GM18507 (cell line): ENCODE measurements around the gene PNMA5.
"Not testable (repeated sequence)": the region's sequence is repeated elsewhere in the genome, so short reads cannot be mapped to it uniquely, and the experiment has no call there.

Source experiments
- DNase-seq: peaks from one replicate; pipeline ENCODE4 v3.0.0; 2011; ENCODE audit warnings: low read depth; ENCODE audit not compliant: insufficient read length; ENCODE audit errors: extremely low spot score
- FAIRE-seq: peaks from 2 replicates; lab custom pipeline; 2011; peaks lifted over from hg19 to GRCh38; lab: Jason Lieb, UNC

PNMA5 gene

DNA sequence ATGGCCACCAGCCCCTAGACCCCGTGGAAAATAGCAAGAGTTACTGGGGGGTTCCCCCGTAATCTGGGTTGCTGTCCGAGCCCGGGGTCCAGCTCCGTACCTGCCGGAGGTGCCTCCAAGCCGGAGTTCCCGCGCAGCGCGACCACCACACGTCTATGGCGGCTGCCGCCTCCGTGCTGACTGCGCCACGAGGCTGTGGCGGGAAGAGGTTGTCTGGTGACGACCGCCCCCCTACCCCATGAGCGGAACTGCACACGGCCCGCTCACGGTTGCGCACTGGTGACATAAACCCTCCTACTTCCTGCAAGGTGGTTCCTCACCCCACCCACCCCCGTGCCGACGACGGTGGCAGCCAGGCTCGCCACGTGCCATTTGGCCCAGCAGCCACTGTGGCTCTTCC lies at the start of gene PNMA5:
PNMA5 (minus strand) TSS at position 184 of the 400 bp plus-strand sequence. CDS start 2,518 bp downstream, outside the sequence.
- DNase-seq, result no peak
- FAIRE-seq, result no peak

DNA sequence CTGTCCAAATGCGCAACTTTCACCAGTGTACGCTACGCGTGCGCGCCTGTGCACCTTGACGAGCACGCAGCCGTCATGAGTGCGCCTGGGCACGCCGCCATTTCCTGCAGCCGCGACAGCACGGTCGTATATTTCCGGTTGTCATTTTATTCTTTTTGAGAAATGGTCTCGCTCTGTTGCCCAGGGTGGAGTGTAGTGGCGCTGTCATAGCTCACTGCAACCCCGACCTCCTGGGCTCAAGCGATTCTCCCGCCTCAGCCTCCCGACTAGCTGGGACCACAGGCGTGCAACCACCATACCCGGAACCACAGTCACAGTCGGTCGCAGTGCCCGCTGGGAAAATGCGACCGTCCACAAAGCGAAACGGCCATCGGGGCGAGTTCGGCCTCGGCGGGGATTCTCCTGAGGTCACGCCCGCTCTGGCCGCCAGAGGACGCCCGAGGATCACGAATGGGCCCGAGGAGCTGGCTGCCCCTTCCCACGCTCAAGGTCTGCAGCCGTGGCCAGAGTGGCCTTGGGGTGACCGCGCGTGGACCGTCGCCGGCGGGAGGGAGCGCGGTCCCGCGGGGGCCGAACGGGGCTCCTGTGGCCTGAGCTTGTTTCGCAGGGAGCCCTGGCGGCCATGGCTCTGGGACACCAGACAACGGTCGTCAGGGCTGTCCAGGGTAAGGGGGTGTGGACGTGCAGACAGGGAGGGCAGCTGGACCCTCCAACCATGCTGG lies 38.6 kb upstream of the PNMA5 start:
- FAIRE-seq (peak; percentile 97), DNase-seq (peak; percentile 68)

DNA sequence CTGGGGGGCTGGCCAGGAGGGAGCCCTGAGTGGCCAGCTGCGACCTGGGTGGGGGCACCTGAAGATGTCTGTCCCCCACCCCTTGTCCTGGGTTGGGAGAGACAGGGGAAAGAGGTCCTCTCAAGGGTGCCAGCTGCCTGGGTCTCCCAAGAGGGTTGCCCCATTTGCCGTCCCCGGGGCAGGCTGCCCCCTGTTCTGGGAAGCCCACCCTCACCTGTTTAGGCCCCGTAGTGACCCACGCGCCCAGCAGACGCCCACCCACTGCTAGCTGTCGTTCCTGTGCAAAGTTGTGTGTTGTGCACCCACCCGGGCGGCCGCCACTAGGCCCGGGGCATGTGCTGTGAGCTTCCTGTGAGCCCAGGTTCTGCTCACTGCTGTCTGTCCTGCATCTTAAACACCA lies 36.9 kb upstream of the PNMA5 start:
- DNase-seq, result no peak
- FAIRE-seq, result no peak

DNA sequence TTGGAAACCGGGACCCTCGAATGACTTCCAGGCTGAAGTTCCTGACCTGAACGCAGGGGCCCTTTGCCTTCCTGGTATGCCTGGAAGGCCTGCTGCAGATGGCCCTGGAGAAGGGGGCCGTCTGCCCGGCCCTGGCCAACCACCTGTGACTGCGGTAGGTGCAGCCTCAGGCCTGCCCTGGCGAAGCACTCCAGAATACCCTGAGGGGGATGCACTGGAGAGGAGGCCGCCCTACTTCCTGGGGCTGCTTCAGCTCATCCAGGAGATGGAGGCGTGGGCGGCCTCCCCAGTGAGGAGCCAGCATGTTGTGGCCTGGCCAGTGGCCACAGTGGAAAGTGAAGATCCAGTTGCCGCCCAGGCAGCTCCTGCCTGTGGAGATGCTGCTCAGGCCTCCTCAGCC lies 36.0 kb upstream of the PNMA5 start:
- FAIRE-seq, result no peak

DNA sequence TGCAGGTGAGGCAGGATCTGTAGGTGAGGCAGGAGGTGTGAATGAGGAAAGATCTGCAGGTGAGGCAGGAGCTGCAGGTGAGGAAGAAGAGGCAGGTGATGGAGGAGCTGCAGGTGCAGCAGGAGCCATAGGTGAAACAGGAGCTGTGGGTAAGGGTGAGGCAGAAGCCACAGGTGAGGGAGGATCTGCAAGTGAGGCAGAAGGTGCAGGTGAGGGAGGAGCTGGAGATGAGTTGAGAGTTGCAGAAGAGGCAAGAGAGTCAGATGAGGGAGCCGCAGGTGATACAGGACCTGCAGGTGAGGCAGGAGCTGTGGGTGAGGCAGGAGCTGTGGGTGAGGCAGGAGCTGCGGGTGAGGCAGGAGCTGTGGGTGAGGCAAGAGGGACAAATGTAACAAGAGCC lies 35.2 kb upstream of the PNMA5 start:
- FAIRE-seq, result no peak
- DNase-seq, result no peak

More for the DNA sequence above, 36.0 kb upstream of the PNMA5 start:
- DNase-seq, result no peak

DNA sequence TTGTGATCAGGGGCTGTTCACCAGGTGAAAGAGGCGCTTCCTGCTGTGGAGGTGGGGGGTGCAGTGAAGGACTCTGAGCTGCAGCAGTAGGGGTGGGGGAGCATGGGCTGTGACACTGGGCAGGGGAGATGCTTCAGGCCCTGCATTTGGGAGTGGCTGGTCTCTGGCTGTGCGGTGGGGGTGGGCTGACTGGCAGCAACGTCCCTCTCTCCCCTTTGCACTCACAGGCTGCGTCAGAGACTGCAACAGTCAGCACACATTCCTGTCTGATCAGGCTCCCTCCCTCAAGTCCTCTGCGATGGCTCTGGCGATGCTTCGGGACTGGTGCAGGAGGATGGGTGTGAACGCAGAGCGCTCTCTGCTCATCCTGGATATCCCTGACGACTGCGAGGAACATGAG lies 34.6 kb upstream of the PNMA5 start:
- peak; percentile 55 for FAIRE-seq
- not testable (repeated sequence) for DNase-seq

DNA sequence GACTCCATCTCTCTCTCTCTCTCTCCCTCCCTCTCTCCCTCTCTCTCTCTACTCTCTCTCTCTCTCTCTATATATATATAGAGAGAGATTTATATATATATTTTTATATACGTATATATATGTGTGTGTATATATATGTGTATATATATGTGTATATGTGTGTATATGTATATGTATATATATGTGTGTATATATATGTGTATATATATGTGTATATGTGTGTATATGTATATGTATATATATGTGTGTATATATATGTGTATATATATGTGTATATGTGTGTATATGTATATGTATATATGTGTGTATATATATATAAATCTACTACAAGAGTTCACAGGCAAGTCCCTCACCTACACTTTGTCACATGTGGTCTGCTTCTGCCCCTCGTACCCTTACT lies 32.6 kb upstream of the PNMA5 start:
- DNase-seq, FAIRE-seq: not testable (repeated sequence)

DNA sequence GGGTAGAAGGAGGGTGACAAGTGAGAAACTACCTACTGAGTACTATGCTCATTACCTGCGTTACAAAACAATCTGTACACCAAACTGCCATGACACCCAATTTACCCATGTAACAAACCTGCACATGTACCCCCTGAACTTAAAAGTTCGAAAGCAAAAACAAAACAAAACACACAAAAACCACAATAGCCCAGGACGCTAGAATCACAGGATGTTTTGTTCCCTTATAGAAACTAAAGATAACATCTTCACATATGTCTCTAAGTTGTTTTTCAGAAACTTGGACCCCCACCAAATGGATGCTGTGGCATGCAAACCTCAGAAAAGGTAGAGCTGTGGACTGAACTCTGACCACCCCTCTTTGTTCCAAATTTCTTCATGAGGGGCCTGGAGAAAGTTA lies 25.2 kb upstream of the PNMA5 start:
- DNase-seq (no peak), FAIRE-seq (no peak)

DNA sequence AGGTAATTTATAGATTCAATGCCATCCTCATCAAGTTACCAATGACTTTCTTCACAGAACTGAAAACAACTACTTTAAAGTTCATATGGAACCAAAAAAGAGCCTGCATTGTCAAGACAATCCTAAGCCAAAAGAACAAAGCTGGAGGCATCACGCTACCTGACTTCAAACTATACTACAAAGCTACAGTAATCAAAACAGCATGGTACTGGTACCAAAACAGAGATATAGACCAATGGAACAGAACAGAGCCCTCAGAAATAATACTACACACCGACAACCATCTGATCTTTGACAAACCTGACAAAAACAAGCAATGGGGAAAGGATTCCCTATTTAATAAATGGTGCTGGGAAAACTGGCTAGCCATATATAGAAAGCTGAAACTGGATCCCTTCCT lies 23.3 kb upstream of the PNMA5 start:
- not testable (repeated sequence) for DNase-seq, FAIRE-seq

DNA sequence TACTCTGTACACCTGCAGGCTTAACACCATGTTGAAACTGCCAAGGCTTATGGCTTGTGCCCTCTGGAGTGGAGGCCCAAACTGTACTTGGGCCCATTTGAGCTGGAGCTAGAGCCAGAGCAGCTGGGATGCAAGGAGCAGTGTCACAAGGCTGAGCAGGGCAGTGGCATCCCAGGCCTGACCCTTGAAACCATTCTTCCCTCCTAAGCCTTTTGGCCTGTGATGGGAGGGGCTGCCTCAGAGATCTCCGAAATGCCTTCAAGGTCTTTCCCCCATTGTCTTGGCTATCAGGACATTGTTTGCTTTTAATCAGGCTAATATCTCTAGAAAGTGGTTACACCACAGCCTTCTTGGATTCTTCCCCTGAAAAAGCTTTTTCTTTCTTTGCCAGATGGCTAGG lies 10.9 kb upstream of the PNMA5 start:
- DNase-seq (no peak), FAIRE-seq (no peak)

DNA sequence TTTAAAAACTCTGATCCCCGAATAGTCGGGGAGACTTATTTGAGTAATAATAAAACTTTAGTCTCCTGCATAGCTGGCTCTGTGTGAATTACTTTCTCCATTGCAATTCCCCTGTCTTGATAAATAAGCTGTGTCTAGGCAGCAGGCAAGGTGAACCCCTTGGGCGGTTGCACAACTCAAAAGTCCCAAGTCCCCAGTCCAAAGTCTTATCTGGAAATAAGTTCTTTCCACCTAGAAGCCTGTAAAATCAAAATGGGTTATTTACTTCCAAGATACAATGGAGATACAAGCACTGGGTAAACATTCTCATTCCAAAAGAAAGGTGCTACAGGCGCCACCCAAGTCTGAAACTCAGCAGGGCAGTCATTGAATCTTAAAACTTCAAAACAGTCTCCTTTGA lies 10.1 kb upstream of the PNMA5 start:
- DNase-seq (no peak), FAIRE-seq (no peak)

DNA sequence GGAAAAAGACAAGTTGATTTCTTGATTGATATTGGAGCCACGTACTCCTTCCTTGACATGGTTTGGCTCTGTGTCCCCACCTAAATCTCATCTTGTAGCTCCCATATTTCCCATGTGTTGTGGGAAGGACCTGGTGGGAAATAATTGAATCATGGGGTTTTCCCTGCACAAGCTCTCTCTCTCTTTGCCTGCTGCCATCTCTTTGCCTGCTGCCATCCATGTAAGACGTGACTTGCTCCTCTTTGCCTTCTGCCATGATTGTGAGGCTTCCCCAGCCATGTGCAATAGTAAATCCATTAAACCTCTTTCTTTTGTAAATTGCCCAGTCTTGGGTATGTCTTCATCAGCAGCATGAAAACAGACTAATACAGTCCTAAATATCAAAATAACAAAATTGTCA lies 8.3 kb upstream of the PNMA5 start:
- FAIRE-seq, result not testable (repeated sequence)

DNA sequence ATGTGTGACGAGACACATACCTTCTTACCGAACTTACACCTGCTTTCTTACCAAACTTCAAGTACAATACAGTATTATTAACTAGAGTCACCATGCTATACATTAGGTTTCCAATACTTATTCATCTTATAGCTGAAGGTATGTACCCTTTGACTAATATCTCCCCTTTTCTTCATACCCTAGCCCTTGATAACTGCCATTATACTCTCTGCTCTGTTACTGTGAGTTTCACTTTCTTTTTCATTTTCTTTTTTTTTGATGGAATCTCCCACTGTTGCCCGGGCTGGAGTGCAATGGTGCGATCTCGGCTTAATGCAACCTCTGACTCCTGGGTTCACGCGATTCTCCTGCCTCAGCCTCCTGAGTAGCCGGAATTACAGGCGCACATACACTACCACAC lies 3.4 kb upstream of the PNMA5 start:
- no peak for DNase-seq
- peak; percentile 36 for FAIRE-seq

More for the DNA sequence above, 8.3 kb upstream of the PNMA5 start:
- DNase-seq, result not testable (repeated sequence)

DNA sequence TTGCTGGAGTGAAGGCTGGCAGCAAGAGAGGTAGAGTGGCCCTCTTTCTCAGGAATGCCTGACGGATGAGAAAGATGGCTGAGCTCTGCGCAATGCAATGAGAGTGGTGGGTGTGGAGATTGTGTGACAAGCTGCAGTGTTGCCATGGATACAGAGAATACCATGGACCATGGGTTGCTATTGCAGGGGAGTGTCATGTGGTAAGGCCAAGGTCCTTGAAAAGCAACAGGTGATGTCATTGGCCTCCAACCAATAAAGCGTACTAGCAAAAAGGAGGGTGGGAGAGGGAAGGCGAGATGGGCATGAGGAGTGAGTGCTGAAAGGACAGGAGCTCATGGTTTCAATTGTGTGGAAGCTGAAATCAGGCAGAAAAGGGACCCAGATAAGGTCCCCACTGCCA lies 1.8 kb downstream of the PNMA5 start:
- no peak for DNase-seq
- no peak for FAIRE-seq

DNA sequence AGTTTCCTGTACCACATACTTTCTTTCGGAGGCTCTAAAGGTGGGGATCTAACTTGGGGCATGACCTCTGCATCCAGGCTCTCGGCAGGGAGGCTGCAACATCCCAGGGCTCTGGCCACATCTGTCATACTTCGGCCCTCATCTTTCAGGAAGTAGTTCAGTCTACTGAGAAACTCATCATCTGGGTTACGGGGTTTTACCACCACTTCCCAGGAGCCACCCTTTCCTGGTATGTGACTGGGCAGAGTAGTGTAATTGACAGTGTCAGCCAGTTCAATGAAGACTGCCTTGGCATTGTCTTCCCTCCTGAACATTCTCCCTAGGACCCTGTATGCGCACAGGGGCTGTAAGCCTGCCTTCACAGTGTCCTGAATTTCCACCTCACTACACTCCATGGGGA lies 2.8 kb downstream of the PNMA5 start:
- DNase-seq, result no peak
- no peak for FAIRE-seq

DNA sequence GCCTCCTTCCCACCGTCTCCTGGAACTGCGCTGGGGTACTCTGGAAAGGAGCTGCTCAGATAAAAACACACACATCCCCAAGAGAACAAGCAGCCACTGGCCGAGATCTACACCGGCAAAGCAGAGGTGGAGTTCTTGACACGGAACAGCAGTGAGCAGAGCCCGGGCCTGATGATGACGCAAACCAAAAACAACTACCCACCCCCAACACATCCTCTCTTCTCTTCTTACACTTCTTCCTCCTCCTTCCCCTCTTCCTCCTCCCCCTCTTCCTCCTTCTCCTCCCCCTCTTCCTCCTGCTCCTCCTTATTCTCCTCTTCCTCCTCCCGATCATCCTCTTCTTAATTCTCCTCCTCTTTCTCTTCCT lies 4.6 kb downstream of the PNMA5 start:
- peak; percentile 80 for FAIRE-seq
- DNase-seq, result no peak

DNA sequence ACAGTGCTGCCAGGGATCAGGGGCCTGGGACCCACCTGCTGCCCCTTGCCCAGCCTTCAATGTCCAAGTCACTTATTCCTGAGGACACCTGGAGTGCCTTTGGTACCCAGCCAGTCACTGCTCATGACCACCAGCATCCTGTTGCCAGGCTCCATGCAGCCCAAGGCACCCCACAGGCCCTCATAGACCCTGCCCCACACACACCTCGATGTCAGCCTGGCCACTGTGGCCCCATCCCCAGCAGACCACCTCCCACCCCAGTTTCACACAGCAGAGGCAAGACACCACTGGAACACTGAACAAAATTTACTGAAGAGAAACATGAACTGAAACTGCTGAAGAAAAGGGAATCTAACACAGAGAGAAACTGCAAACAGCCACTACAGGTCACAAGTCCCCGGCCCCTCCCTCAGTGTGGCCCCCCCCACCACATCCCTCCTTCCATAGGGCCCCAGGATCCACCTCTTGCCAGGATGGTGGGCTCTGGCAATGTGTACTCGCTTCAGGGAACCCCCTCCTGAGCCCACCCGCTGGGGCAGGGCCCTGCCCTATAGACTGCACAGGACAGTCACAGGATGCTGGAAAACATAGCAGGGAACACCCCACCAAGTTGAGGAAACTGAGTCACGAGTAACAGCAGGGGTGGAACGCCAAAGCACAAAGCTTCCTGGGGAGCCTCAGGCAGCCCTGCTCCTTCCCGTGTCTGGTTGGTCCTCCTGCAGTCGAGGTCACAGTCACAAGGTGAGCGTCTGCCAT lies 5.2 kb downstream of the PNMA5 start:
- FAIRE-seq (peak; percentile 90), DNase-seq (no peak)

DNA sequence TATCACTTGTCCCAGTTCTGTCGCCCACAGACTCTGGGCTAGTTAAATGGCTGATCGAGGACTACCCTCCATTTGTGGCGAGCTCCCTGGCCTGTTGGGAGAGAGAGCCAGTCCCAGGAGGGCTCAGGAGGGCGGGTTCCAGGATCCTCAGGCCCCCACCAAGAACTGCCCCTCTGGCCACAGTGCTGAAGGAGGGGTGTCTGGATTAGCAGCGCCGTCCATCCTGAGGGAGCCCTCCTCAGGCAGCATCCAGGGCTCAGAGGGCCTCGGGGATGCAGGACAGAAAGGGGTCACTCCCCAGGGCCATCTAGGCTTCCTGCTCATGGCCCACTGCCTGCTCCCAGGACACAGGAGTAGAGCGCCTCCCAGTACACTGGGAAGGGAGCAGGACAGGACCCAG lies 6.1 kb downstream of the PNMA5 start:
- FAIRE-seq (no peak), DNase-seq (no peak)

DNA sequence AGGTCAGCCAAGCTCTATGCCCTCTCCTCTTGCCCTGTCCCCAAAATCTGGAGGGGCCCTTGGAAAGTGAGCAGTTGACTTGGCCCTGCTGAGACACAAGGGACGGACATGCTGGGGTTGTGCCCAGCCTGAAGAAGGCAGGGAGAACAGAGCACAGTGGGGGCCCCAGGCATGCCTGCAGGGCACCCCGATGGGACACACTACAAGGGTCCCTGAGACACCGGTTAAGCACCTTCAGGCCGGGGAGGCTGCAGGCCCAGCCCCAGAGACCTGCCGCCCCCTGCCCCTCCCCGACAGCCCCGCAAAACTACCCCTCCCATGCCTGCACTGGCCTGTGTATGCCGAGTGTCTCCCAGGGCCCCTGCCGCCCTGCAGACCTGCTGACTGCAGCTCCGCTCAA lies 6.8 kb downstream of the PNMA5 start:
- not testable (repeated sequence) for FAIRE-seq, DNase-seq

DNA sequence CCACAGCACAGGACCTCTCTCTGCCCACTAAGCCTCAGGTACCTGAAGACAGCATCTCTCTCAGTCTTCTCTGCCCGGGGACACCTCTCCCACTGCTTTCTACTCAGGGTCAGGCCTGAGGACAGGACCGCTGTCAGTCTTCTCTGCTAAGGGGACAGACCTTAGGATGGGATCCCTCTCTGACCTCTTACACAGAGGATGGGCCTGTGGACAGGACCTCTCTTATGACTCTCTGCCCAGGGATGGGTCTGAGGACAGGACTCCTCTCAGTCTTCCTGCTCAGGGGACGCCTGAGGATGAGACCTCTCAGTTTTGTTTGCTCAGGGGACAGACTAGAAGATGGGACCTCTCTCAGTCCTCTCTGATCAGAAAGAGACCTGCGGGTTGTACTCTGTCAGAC lies 8.5 kb downstream of the PNMA5 start:
- FAIRE-seq, DNase-seq: not testable (repeated sequence)

DNA sequence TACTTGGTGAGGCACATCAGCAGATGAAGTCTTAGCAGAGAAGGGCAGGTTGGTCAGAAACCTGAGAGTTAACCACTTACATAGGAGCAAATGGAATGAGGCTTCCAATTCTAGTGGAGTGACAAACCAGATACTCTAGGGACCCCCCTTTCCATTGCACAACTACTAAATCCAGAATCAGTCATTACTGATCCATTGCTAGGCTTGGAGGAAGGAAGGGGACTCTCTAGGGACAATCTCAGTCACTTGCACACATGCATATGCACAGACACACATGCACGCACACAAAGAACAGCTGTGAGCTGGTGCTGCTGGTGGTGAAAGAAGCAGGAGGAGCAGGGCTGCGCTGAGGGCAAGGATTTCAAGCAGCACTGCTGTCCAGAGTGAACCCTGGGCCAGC lies 25.7 kb downstream of the PNMA5 start:
- DNase-seq (no peak), FAIRE-seq (no peak)
